GM23338 (cell line): ENCODE data around the gene RASSF10. TPM values are rescaled to one million over a fixed set of nuclear protein-coding genes. Genes with fewer than 3 reads are reported as not detected.

Source experiments
- ATAC-seq: fragments of 200-7000 bp; cut with Tn5 transposase; 3 replicates; pipeline ENCODE4 v1.9.1; 2020
- DNase-seq: peaks from one replicate; pipeline ENCODE4 v3.0.0-alpha.2; 2015; ENCODE audit warnings: low spot score
- H2AFZ ChIP-seq: fragments of 200-600 bp; sonication (generic); 2 replicates; pipeline ENCODE4 v1.8.0; 2016; ENCODE audit warnings: antibody characterized with exemption, mild to moderate bottlenecking, moderate library complexity
- H3F3A ChIP-seq: fragments of 200-600 bp; sonication (generic); replicated peaks from 2 replicates; pipeline ENCODE4 v1.8.0; 2017; ENCODE audit warnings: antibody characterized with exemption, mixed run types, low read depth
- H3K27ac ChIP-seq: fragments of 200-600 bp; sonication (generic); 2 replicates; pipeline ENCODE4 v1.6.1; 2016; ENCODE audit warnings: low read depth
- H3K27me3 ChIP-seq: fragments of 200-600 bp; sonication (generic); 2 replicates; pipeline ENCODE4 v1.8.0; 2016; ENCODE audit warnings: mild to moderate bottlenecking, mixed run types, moderate library complexity; ENCODE audit not compliant: insufficient read depth
- H3K36me3 ChIP-seq: fragments of 200-600 bp; sonication (generic); 2 replicates; pipeline ENCODE4 v1.8.0; 2016; ENCODE audit warnings: mild to moderate bottlenecking; ENCODE audit not compliant: insufficient read depth
- H3K4me1 ChIP-seq: fragments of 200-600 bp; sonication (generic); 2 replicates; pipeline ENCODE4 v1.8.0; 2016; ENCODE audit warnings: mild to moderate bottlenecking, moderate library complexity; ENCODE audit not compliant: insufficient read depth
- H3K4me2 ChIP-seq: fragments of 200-600 bp; sonication (generic); 2 replicates; pipeline ENCODE4 v1.7.1; 2017; ENCODE audit warnings: mixed run types
- H3K4me3 ChIP-seq: fragments of 200-600 bp; sonication (generic); 2 replicates; pipeline ENCODE4 v1.6.1; 2016; ENCODE audit warnings: mixed run types
- H3K79me2 ChIP-seq: fragments of 200-600 bp; sonication (generic); replicated peaks from 2 replicates; pipeline ENCODE4 v1.8.0; 2017; ENCODE audit warnings: mild to moderate bottlenecking; ENCODE audit not compliant: insufficient read depth
- H3K9me2 ChIP-seq: fragments of 200-600 bp; sonication (generic); 2 replicates; pipeline ENCODE4 v1.8.0; 2017; ENCODE audit not compliant: insufficient read depth
- H4K20me1 ChIP-seq: fragments of 200-600 bp; sonication (generic); replicated peaks from 2 replicates; pipeline ENCODE4 v1.8.0; 2017; ENCODE audit warnings: mild to moderate bottlenecking; ENCODE audit not compliant: insufficient read depth
- H3K27ac Mint-ChIP-seq: 2 replicates; pipeline ENCODE4 v1.8.0; 2020; ENCODE audit warnings: inconsistent platforms, mild to moderate bottlenecking, moderate library complexity, mixed read lengths
- H3K27me3 Mint-ChIP-seq: 3 replicates; pipeline ENCODE4 v1.8.0; 2022; ENCODE audit warnings: low read depth, mild to moderate bottlenecking, moderate library complexity, mixed read lengths, inconsistent platforms; ENCODE audit not compliant: insufficient read depth, poor library complexity
- H3K36me3 Mint-ChIP-seq: 3 replicates; pipeline ENCODE4 v1.8.0; 2021; ENCODE audit warnings: low read depth, mild to moderate bottlenecking, inconsistent platforms, moderate library complexity, mixed read lengths
- H3K4me1 Mint-ChIP-seq: 3 replicates; pipeline ENCODE4 v1.8.0; 2020; ENCODE audit warnings: mild to moderate bottlenecking, inconsistent platforms, mixed read lengths
- H3K4me3 Mint-ChIP-seq: 3 replicates; pipeline ENCODE4 v1.8.0; 2021; ENCODE audit warnings: moderate library complexity, mild to moderate bottlenecking, inconsistent platforms, mixed read lengths
- H3K9me3 Mint-ChIP-seq: 3 replicates; pipeline ENCODE4 v1.8.0; 2020; ENCODE audit warnings: moderate library complexity, mild to moderate bottlenecking, inconsistent platforms, mixed read lengths
- CREB1 ChIP-seq: fragments of 250-450 bp; sonication (Bioruptor Pico); IDR thresholded peaks from 2 replicates; pipeline ENCODE4 v1.5.0; 2020; ENCODE audit warnings: low read depth, mild to moderate bottlenecking, moderate library complexity
- ETS1 ChIP-seq: IDR thresholded peaks from 2 replicates; pipeline ENCODE4 v1.6.1; 2016; ENCODE audit warnings: antibody characterized with exemption
- EZH2 ChIP-seq: fragments of 200-600 bp; sonication (generic); IDR thresholded peaks from one replicate; pipeline ENCODE4 v1.8.0; 2017; ENCODE audit warnings: antibody characterized with exemption, mild to moderate bottlenecking, low read depth; ENCODE audit not compliant: unreplicated experiment
- EZH2phosphoT487 ChIP-seq: fragments of 200-600 bp; sonication (generic); IDR thresholded peaks from one replicate; pipeline ENCODE4 v1.8.1; 2018; ENCODE audit warnings: antibody characterized with exemption; ENCODE audit not compliant: unreplicated experiment
- JUNB ChIP-seq: IDR thresholded peaks from one replicate; pipeline ENCODE4 v1.6.1; 2016; ENCODE audit warnings: antibody characterized with exemption; ENCODE audit not compliant: unreplicated experiment
- NANOG ChIP-seq: IDR thresholded peaks from 2 replicates; pipeline ENCODE4 v1.6.1; 2016; ENCODE audit warnings: antibody characterized with exemption, borderline replicate concordance
- POLR2AphosphoS5 ChIP-seq: IDR thresholded peaks from 2 replicates; pipeline ENCODE4 v1.6.1; 2016; ENCODE audit warnings: antibody characterized with exemption, low read depth
- STAT1 ChIP-seq: IDR thresholded peaks from one replicate; pipeline ENCODE4 v1.6.1; 2016; ENCODE audit warnings: antibody characterized with exemption; ENCODE audit not compliant: unreplicated experiment
- ZNF114 ChIP-seq: fragments of 250-450 bp; sonication (Bioruptor Pico); IDR thresholded peaks from 2 replicates; pipeline ENCODE4 v1.5.0; 2020; ENCODE audit warnings: mild to moderate bottlenecking, moderate library complexity
- ZNF331 ChIP-seq: fragments of 250-450 bp; sonication (Bioruptor Pico); IDR thresholded peaks from 2 replicates; pipeline ENCODE4 v1.5.0; 2020; ENCODE audit warnings: low read depth, mild to moderate bottlenecking, moderate library complexity
- ZNF462 ChIP-seq: fragments of 250-450 bp; sonication (Bioruptor Pico); IDR thresholded peaks from 2 replicates; pipeline ENCODE4 v1.5.0; 2020; ENCODE audit warnings: mild to moderate bottlenecking, moderate library complexity
- polyA plus RNA-seq: library from polyadenylated mRNA; unstranded; fragments of >200 nt; fragmentation: Nextera tagmentation; extraction: Ambion mirVana; gene quantifications from 2 replicates; pipeline ENCODE4 v1.2.1, GENCODE V29; 2016
- total RNA-seq: library from RNA; depleted of rRNA; stranded (reverse); fragments of >200 nt; shearing (Covaris generic); gene quantifications from 2 replicates; pipeline ENCODE4 v1.2.3, GENCODE V29; 2014
- TF ChIP-seq, protein P1 (sequence below): IDR thresholded peaks from one replicate; pipeline ENCODE4 v1.6.1; 2018; ENCODE audit warnings: antibody characterized with exemption; ENCODE audit not compliant: unreplicated experiment
- TF ChIP-seq, protein P2 (sequence below), 2 experiments: fragments of 200-600 bp in 1 of 2; sonication (generic) in 1 of 2; conservative IDR thresholded peaks; 2 replicates each; pipeline versions ENCODE4 v1.5.1 to v1.6.1; 2016 to 2017; ENCODE audit warnings: antibody characterized with exemption in 2 of 2, low read depth in 2 of 2, mild to moderate bottlenecking in 2 of 2, moderate library complexity in 1 of 2

The RASSF10 gene
- total and polyA plus RNA-seq, 2 experiments from 2014 or later = 0.13 to 1.8 TPM

DNA sequence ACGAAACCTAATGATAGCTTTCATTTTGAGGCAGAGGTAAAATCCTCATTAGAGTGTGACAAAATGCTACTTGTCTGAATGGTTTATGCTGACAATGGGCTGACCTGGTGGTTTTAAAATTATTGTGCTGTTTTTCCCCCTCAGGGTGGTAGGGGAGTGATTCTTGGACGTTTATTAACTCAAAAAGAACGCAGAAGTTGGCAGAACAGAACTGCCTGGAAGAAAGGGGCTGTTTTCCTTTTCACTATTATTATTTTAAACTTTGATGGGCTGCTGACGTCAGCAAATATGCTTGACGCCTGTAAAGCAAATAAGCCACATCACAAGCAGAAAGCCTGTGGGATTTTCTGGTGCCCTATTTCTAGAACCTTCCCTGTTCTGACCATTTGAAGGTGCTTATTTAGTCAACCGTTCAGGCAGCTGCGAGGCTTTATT lies 4.0 kb downstream of the RASSF10 start:
- no peak overlapping the region for H3K27ac Mint-ChIP-seq
- Histone ChIP-seq H3F3A (peaks cover 6% of the 10 kb centered on the region; the same call in 1 of the 2 replicates), H3K4me3 (no peak overlapping the region), H3K9me2 (no peaks in the 10 kb centered on the region; the same call in 1 of the 2 replicates), H3K4me2 (no peak overlapping the region), H3K27me3 (peaks cover 45% of the 10 kb centered on the region), H3K27ac (no peak overlapping the region), H2AFZ (no peak overlapping the region), H3K36me3 (no peaks in the 10 kb centered on the region), H3K4me1 (peaks cover 31% of the 10 kb centered on the region), H3K79me2 (no peaks in the 10 kb centered on the region), H4K20me1 (0 out of 2 replicates have a peak, but pooled peaks cover 5% of the 10 kb centered on the region)
- no peak overlapping the region for H3K4me3 Mint-ChIP-seq
- no peak for ATAC-seq
- H3K27me3 Mint-ChIP-seq = peaks cover 39% of the 10 kb centered on the region
- no peaks in the 10 kb centered on the region for H3K36me3 Mint-ChIP-seq
- TF ChIP-seq ZNF114 (CRISPR knock-in tag) (no peak), NANOG (no peak), STAT1 (no peak), EZH2phosphoT487 (no peak), ZNF462 (CRISPR knock-in tag) (no peak), POLR2AphosphoS5 (no peak), EZH2 (no peak), JUNB (no peak), ETS1 (no peak), ZNF331 (no peak), CREB1 (CRISPR knock-in tag) (no peak)
- TF ChIP-seq, protein P1, sequence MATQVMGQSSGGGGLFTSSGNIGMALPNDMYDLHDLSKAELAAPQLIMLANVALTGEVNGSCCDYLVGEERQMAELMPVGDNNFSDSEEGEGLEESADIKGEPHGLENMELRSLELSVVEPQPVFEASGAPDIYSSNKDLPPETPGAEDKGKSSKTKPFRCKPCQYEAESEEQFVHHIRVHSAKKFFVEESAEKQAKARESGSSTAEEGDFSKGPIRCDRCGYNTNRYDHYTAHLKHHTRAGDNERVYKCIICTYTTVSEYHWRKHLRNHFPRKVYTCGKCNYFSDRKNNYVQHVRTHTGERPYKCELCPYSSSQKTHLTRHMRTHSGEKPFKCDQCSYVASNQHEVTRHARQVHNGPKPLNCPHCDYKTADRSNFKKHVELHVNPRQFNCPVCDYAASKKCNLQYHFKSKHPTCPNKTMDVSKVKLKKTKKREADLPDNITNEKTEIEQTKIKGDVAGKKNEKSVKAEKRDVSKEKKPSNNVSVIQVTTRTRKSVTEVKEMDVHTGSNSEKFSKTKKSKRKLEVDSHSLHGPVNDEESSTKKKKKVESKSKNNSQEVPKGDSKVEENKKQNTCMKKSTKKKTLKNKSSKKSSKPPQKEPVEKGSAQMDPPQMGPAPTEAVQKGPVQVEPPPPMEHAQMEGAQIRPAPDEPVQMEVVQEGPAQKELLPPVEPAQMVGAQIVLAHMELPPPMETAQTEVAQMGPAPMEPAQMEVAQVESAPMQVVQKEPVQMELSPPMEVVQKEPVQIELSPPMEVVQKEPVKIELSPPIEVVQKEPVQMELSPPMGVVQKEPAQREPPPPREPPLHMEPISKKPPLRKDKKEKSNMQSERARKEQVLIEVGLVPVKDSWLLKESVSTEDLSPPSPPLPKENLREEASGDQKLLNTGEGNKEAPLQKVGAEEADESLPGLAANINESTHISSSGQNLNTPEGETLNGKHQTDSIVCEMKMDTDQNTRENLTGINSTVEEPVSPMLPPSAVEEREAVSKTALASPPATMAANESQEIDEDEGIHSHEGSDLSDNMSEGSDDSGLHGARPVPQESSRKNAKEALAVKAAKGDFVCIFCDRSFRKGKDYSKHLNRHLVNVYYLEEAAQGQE = no peak
- TF ChIP-seq, protein P2, sequence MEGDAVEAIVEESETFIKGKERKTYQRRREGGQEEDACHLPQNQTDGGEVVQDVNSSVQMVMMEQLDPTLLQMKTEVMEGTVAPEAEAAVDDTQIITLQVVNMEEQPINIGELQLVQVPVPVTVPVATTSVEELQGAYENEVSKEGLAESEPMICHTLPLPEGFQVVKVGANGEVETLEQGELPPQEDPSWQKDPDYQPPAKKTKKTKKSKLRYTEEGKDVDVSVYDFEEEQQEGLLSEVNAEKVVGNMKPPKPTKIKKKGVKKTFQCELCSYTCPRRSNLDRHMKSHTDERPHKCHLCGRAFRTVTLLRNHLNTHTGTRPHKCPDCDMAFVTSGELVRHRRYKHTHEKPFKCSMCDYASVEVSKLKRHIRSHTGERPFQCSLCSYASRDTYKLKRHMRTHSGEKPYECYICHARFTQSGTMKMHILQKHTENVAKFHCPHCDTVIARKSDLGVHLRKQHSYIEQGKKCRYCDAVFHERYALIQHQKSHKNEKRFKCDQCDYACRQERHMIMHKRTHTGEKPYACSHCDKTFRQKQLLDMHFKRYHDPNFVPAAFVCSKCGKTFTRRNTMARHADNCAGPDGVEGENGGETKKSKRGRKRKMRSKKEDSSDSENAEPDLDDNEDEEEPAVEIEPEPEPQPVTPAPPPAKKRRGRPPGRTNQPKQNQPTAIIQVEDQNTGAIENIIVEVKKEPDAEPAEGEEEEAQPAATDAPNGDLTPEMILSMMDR (conservative IDR thresholded peaks at IDR 0.05; ENCODE audit: low read depth in 2 of 2) = no peak
- H3K4me1 Mint-ChIP-seq = peaks cover 42% of the 10 kb centered on the region
- no peak for DNase-seq
- H3K9me3 Mint-ChIP-seq = no peaks in the 10 kb centered on the region; the same call in 2 of the 3 replicates
